DND-41 (cell line): ENCODE measurements around the gene CPLANE1.
"Not testable (repeated sequence)": the region's sequence is repeated elsewhere in the genome, so short reads cannot be mapped to it uniquely, and the experiment has no call there.

Experiments used
- EZH2 ChIP-seq: IDR thresholded peaks from 3 replicates; pipeline ENCODE4 v1.6.1; 2012; ENCODE audit warnings: borderline replicate concordance, low read depth, mild to moderate bottlenecking, moderate library complexity, low read length, inconsistent platforms; ENCODE audit not compliant: severe bottlenecking
- TF ChIP-seq, protein P1 (sequence below): IDR thresholded peaks from 2 replicates; pipeline ENCODE4 v1.5.1; 2012; ENCODE audit warnings: borderline replicate concordance, low read length, moderate library complexity, mild to moderate bottlenecking; ENCODE audit not compliant: poor library complexity, severe bottlenecking; ENCODE audit errors: extremely low read depth

DNA sequence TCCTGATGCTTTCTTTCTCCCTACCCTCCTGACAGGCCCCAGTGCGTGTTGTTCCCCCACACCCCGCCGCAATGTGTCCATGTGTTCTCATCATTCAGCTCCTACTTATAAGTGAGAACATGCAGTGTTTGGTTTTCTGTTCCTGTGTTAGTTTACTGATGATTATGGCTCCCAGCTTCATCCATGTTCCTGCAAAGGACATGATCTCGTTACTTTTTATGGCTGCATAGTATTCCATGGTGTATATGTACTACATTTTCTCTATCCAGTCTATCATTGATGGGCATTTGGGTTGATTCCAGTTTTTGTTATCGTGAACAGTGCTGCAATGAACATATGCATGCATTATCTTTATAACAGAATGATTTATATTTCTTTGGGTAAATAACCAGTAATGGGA lies 149.9 kb downstream of the CPLANE1 start:
- TF ChIP-seq, protein P1, sequence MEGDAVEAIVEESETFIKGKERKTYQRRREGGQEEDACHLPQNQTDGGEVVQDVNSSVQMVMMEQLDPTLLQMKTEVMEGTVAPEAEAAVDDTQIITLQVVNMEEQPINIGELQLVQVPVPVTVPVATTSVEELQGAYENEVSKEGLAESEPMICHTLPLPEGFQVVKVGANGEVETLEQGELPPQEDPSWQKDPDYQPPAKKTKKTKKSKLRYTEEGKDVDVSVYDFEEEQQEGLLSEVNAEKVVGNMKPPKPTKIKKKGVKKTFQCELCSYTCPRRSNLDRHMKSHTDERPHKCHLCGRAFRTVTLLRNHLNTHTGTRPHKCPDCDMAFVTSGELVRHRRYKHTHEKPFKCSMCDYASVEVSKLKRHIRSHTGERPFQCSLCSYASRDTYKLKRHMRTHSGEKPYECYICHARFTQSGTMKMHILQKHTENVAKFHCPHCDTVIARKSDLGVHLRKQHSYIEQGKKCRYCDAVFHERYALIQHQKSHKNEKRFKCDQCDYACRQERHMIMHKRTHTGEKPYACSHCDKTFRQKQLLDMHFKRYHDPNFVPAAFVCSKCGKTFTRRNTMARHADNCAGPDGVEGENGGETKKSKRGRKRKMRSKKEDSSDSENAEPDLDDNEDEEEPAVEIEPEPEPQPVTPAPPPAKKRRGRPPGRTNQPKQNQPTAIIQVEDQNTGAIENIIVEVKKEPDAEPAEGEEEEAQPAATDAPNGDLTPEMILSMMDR = not testable (repeated sequence)
- TF ChIP-seq EZH2 = not testable (repeated sequence)
